ENCODE measurements around the gene SMC5.

DNA sequence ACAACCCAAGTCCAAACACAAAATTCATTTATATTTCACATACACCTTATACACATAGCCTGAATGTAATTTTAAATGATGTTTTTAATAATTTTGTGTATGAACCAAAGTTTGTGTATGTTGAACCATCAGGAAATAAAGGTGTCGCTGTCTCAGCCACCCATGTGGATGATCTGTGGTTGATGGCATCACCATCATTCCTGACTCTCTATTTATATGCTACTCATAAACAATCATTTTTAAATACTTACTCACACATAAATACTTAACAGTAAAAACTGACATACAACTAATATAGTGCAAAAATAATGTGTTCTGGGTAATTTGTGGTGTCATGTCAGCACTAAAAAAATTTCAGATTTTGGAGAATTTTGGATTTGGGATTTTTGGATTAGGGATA lies 38.4 kb downstream of the SMC5 start:
- TF ChIP-seq FOXJ3 (CRISPR knock-in tag; IDR thresholded peaks at IDR 0.05) (no peak), FOSL2 (IDR thresholded peaks at IDR 0.05; ENCODE audit: borderline replicate concordance, low read depth) (no peak), NRF1 (IDR thresholded peaks at IDR 0.05; ENCODE audit: low read depth, low read length) (no peak), TAF1 (IDR thresholded peaks at IDR 0.05; ENCODE audit: borderline replicate concordance, low read depth, low read length) (no peak), RAD21 (IDR thresholded peaks at IDR 0.05; ENCODE audit: low read length) (no peak), CHD2 (IDR thresholded peaks at IDR 0.05; ENCODE audit: low read length, partially characterized antibody) (no peak)
- TF ChIP-seq, protein P1, sequence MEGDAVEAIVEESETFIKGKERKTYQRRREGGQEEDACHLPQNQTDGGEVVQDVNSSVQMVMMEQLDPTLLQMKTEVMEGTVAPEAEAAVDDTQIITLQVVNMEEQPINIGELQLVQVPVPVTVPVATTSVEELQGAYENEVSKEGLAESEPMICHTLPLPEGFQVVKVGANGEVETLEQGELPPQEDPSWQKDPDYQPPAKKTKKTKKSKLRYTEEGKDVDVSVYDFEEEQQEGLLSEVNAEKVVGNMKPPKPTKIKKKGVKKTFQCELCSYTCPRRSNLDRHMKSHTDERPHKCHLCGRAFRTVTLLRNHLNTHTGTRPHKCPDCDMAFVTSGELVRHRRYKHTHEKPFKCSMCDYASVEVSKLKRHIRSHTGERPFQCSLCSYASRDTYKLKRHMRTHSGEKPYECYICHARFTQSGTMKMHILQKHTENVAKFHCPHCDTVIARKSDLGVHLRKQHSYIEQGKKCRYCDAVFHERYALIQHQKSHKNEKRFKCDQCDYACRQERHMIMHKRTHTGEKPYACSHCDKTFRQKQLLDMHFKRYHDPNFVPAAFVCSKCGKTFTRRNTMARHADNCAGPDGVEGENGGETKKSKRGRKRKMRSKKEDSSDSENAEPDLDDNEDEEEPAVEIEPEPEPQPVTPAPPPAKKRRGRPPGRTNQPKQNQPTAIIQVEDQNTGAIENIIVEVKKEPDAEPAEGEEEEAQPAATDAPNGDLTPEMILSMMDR (IDR thresholded peaks at IDR 0.05) = no peak
- TF ChIP-seq, protein P2, sequence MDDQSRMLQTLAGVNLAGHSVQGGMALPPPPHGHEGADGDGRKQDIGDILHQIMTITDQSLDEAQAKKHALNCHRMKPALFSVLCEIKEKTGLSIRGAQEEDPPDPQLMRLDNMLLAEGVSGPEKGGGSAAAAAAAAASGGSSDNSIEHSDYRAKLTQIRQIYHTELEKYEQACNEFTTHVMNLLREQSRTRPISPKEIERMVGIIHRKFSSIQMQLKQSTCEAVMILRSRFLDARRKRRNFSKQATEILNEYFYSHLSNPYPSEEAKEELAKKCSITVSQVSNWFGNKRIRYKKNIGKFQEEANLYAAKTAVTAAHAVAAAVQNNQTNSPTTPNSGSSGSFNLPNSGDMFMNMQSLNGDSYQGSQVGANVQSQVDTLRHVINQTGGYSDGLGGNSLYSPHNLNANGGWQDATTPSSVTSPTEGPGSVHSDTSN (IDR thresholded peaks at IDR 0.05) = no peak
